Memory B cell (primary cell): ENCODE results near the gene GOLM1.

ENCODE experiments used
- ATAC-seq: fragments of 150-1000 bp; cut with Tn5 transposase; 2 replicates; pipeline ENCODE4 v1.10.0; 2021; ENCODE audit warnings: low read depth, mild to moderate bottlenecking, moderate library complexity
- DNase-seq, 2 donors: peaks; one replicate each; pipeline ENCODE4 v3.0.0; 2022; ENCODE audit warnings: low spot score in 2 of 2
- H3K27ac Mint-ChIP-seq: one replicate; pipeline ENCODE4 v1.8.0; 2022; ENCODE audit warnings: mild to moderate bottlenecking, moderate library complexity, mixed read lengths
- H3K27me3 Mint-ChIP-seq: one replicate; pipeline ENCODE4 v1.8.0; 2022; ENCODE audit warnings: mixed read lengths
- H3K36me3 Mint-ChIP-seq: one replicate; pipeline ENCODE4 v1.8.0; 2022; ENCODE audit warnings: mild to moderate bottlenecking, mixed read lengths
- H3K4me1 Mint-ChIP-seq: one replicate; pipeline ENCODE4 v1.8.0; 2022; ENCODE audit warnings: mixed read lengths
- H3K4me3 Mint-ChIP-seq: one replicate; pipeline ENCODE4 v1.8.0; 2022; ENCODE audit warnings: mild to moderate bottlenecking, moderate library complexity, mixed read lengths
- H3K9me3 Mint-ChIP-seq: one replicate; pipeline ENCODE4 v1.8.0; 2022; ENCODE audit warnings: mixed read lengths

The GOLM1 gene

GRCh38 chr9:86112057-86112456, 12.7 kb upstream of the GOLM1 start:
- peaks cover 6% of the 10 kb centered on the region for H3K27me3 Mint-ChIP-seq
- H3K9me3 Mint-ChIP-seq = no peaks in the 10 kb centered on the region
- no peak for ATAC-seq

GRCh38 chr9:86102626-86103025, 3.3 kb upstream of the GOLM1 start:
- ATAC-seq = no peak
- peaks cover 12% of the 10 kb centered on the region for H3K27me3 Mint-ChIP-seq
- no peaks in the 10 kb centered on the region for H3K9me3 Mint-ChIP-seq
- no peak overlapping the region for H3K4me3 Mint-ChIP-seq
- DNase-seq = no peak
- no peak overlapping the region for H3K27ac Mint-ChIP-seq
- no peaks in the 10 kb centered on the region for H3K36me3 Mint-ChIP-seq
- H3K4me1 Mint-ChIP-seq = peaks cover 4% of the 10 kb centered on the region

More at GRCh38 chr9:86112057-86112456, 12.7 kb upstream of the GOLM1 start:
- no peak overlapping the region for H3K4me3 Mint-ChIP-seq
- no peak overlapping the region for H3K27ac Mint-ChIP-seq
- H3K4me1 Mint-ChIP-seq = no peaks in the 10 kb centered on the region
- no peak for DNase-seq
- H3K36me3 Mint-ChIP-seq = no peaks in the 10 kb centered on the region

- ATAC-seq = peak; percentile 42
- H3K4me3 Mint-ChIP-seq = peak overlapping the region; percentile 91
- peak in 1 of 2 donors; percentile 11 for DNase-seq
- no peaks in the 10 kb centered on the region for H3K36me3 Mint-ChIP-seq
- H3K27me3 Mint-ChIP-seq = peaks cover 9% of the 10 kb centered on the region
- no peaks in the 10 kb centered on the region for H3K9me3 Mint-ChIP-seq
- H3K27ac Mint-ChIP-seq = no peak overlapping the region
- H3K4me1 Mint-ChIP-seq = peaks cover 4% of the 10 kb centered on the region
Observed at GRCh38 chr9:86099701-86100364, 475 bp upstream of the GOLM1 start.

GRCh38 chr9:86097510-86098224, 1.7 kb downstream of the GOLM1 start:
- Mint-ChIP-seq H3K4me3 (no peak overlapping the region), H3K27me3 (peaks cover 7% of the 10 kb centered on the region), H3K36me3 (no peaks in the 10 kb centered on the region), H3K27ac (no peak overlapping the region), H3K4me1 (peaks cover 4% of the 10 kb centered on the region), H3K9me3 (no peaks in the 10 kb centered on the region)
- DNase-seq (no peak), ATAC-seq (no peak)

- Mint-ChIP-seq H3K27me3 (peaks cover 10% of the 10 kb centered on the region), H3K27ac (no peak overlapping the region), H3K9me3 (no peaks in the 10 kb centered on the region), H3K4me3 (no peak overlapping the region), H3K36me3 (no peaks in the 10 kb centered on the region), H3K4me1 (peaks cover 4% of the 10 kb centered on the region)
- ATAC-seq (no peak), DNase-seq (no peak)
Observed at GRCh38 chr9:86096386-86096785, 3.0 kb downstream of the GOLM1 start.

- no peak overlapping the region for H3K27ac Mint-ChIP-seq
- DNase-seq = no peak
- no peak for ATAC-seq
- H3K4me1 Mint-ChIP-seq = no peaks in the 10 kb centered on the region
- H3K4me3 Mint-ChIP-seq = no peak overlapping the region
- no peaks in the 10 kb centered on the region for H3K9me3 Mint-ChIP-seq
- H3K27me3 Mint-ChIP-seq = peaks cover 16% of the 10 kb centered on the region
- no peaks in the 10 kb centered on the region for H3K36me3 Mint-ChIP-seq
Observed at GRCh38 chr9:86093788-86094555, 5.4 kb downstream of the GOLM1 start.

- DNase-seq = no peak
- no peaks in the 10 kb centered on the region for H3K36me3 Mint-ChIP-seq
- H3K4me3 Mint-ChIP-seq = no peak overlapping the region
- H3K27me3 Mint-ChIP-seq = peaks cover 12% of the 10 kb centered on the region
- no peaks in the 10 kb centered on the region for H3K9me3 Mint-ChIP-seq
- H3K4me1 Mint-ChIP-seq = no peaks in the 10 kb centered on the region
- no peak overlapping the region for H3K27ac Mint-ChIP-seq
- ATAC-seq = no peak
Observed at GRCh38 chr9:86091477-86091876, 7.9 kb downstream of the GOLM1 start.

GRCh38 chr9:86082870-86083269, 16.5 kb downstream of the GOLM1 start:
- H3K27ac Mint-ChIP-seq = no peak overlapping the region
- DNase-seq (no peak), ATAC-seq (no peak)
- no peaks in the 10 kb centered on the region for H3K27me3 Mint-ChIP-seq
- no peaks in the 10 kb centered on the region for H3K36me3 Mint-ChIP-seq
- H3K4me1 Mint-ChIP-seq = no peaks in the 10 kb centered on the region
- no peak overlapping the region for H3K4me3 Mint-ChIP-seq
- H3K9me3 Mint-ChIP-seq = no peaks in the 10 kb centered on the region

GRCh38 chr9:86079865-86080469, 19.4 kb downstream of the GOLM1 start:
- Mint-ChIP-seq H3K4me1 (no peaks in the 10 kb centered on the region), H3K36me3 (no peaks in the 10 kb centered on the region), H3K4me3 (no peak overlapping the region), H3K9me3 (no peaks in the 10 kb centered on the region), H3K27ac (no peak overlapping the region), H3K27me3 (no peaks in the 10 kb centered on the region)
- no peak for ATAC-seq
- DNase-seq = no peak

- no peak overlapping the region for H3K27ac Mint-ChIP-seq
- H3K36me3 Mint-ChIP-seq = no peaks in the 10 kb centered on the region
- no peak for ATAC-seq
- no peak for DNase-seq
- H3K27me3 Mint-ChIP-seq = no peaks in the 10 kb centered on the region
- no peaks in the 10 kb centered on the region for H3K9me3 Mint-ChIP-seq
- no peak overlapping the region for H3K4me3 Mint-ChIP-seq
- H3K4me1 Mint-ChIP-seq = no peaks in the 10 kb centered on the region
Observed at GRCh38 chr9:86079421-86079831, 19.9 kb downstream of the GOLM1 start.

GRCh38 chr9:86078731-86079130, 20.6 kb downstream of the GOLM1 start:
- DNase-seq (no peak), ATAC-seq (no peak)
- Mint-ChIP-seq H3K36me3 (no peaks in the 10 kb centered on the region), H3K27ac (no peak overlapping the region), H3K27me3 (no peaks in the 10 kb centered on the region), H3K4me3 (no peak overlapping the region), H3K4me1 (no peaks in the 10 kb centered on the region), H3K9me3 (no peaks in the 10 kb centered on the region)

- H3K9me3 Mint-ChIP-seq = no peaks in the 10 kb centered on the region
- H3K27ac Mint-ChIP-seq = no peak overlapping the region
- no peak overlapping the region for H3K4me3 Mint-ChIP-seq
- ATAC-seq (no peak), DNase-seq (no peak)
- H3K36me3 Mint-ChIP-seq = no peaks in the 10 kb centered on the region
- no peaks in the 10 kb centered on the region for H3K27me3 Mint-ChIP-seq
- H3K4me1 Mint-ChIP-seq = no peaks in the 10 kb centered on the region
Observed at GRCh38 chr9:86077276-86077675, 22.1 kb downstream of the GOLM1 start.

GRCh38 chr9:86075132-86076109, 23.9 kb downstream of the GOLM1 start:
- Mint-ChIP-seq H3K27ac (no peak overlapping the region), H3K4me1 (no peaks in the 10 kb centered on the region), H3K27me3 (no peaks in the 10 kb centered on the region), H3K9me3 (no peaks in the 10 kb centered on the region), H3K4me3 (no peak overlapping the region), H3K36me3 (no peaks in the 10 kb centered on the region)
- no peak for ATAC-seq
- DNase-seq = no peak
